Astrocyte (in vitro differentiated cells and primary cell): ENCODE results near the gene CSKMT. TPM values are rescaled to one million over a fixed set of nuclear protein-coding genes. Genes with fewer than 3 reads are reported as not detected.

Experiments
- DNase-seq: peaks from one replicate; pipeline ENCODE4 v3.0.0-alpha.2; 2010; ENCODE audit warnings: low read depth
- FAIRE-seq: peaks from 2 replicates; lab custom pipeline; 2011; peaks lifted over from hg19 to GRCh38; lab: Jason Lieb, UNC
- H2AFZ ChIP-seq: 2 replicates; pipeline ENCODE4 v1.6.0; 2012; ENCODE audit warnings: low read depth, low read length, inconsistent platforms
- H3K27ac ChIP-seq: 2 replicates; pipeline ENCODE4 v1.5.1; 2011; ENCODE audit warnings: low read depth, low read length, inconsistent platforms
- H3K27me3 ChIP-seq: 2 replicates; pipeline ENCODE4 v1.6.0; 2011; ENCODE audit warnings: low read length, inconsistent platforms; ENCODE audit not compliant: insufficient read depth
- H3K36me3 ChIP-seq: 2 replicates; pipeline ENCODE4 v1.5.1; 2011; ENCODE audit warnings: low read length, inconsistent platforms; ENCODE audit not compliant: insufficient read depth
- H3K4me1 ChIP-seq: 2 replicates; pipeline ENCODE4 v1.5.1; 2011; ENCODE audit warnings: low read length, inconsistent platforms; ENCODE audit not compliant: insufficient read depth
- H3K4me2 ChIP-seq: 2 replicates; pipeline ENCODE4 v1.6.0; 2012; ENCODE audit warnings: low read length, inconsistent platforms
- H3K4me3 ChIP-seq: 2 replicates; pipeline ENCODE4 v1.5.1; 2011; ENCODE audit warnings: low read depth, mild to moderate bottlenecking, low read length, inconsistent platforms; ENCODE audit not compliant: insufficient read depth
- H3K79me2 ChIP-seq: 2 replicates; pipeline ENCODE4 v1.6.0; 2012; ENCODE audit warnings: mild to moderate bottlenecking, low read length, inconsistent platforms; ENCODE audit not compliant: insufficient read depth
- H3K9ac ChIP-seq: 2 replicates; pipeline ENCODE4 v1.6.0; 2012; ENCODE audit warnings: mild to moderate bottlenecking, low read length, inconsistent platforms
- H3K9me3 ChIP-seq: 2 replicates; pipeline ENCODE4 v1.5.1; 2012; ENCODE audit warnings: low read depth, mild to moderate bottlenecking, low read length, inconsistent platforms; ENCODE audit not compliant: insufficient read depth
- H4K20me1 ChIP-seq: 2 replicates; pipeline ENCODE4 v1.6.0; 2012; ENCODE audit warnings: low read length, inconsistent platforms; ENCODE audit not compliant: insufficient read depth
- H3K27ac Mint-ChIP-seq: one replicate; pipeline ENCODE4 v1.8.0; 2021; ENCODE audit warnings: mild to moderate bottlenecking, mixed read lengths; ENCODE audit not compliant: unreplicated experiment
- H3K27me3 Mint-ChIP-seq: one replicate; pipeline ENCODE4 v1.8.0; 2021; ENCODE audit warnings: low read depth, mixed read lengths; ENCODE audit not compliant: unreplicated experiment
- H3K36me3 Mint-ChIP-seq: one replicate; pipeline ENCODE4 v1.8.0; 2021; ENCODE audit warnings: low read depth, mixed read lengths; ENCODE audit not compliant: unreplicated experiment
- H3K4me1 Mint-ChIP-seq: one replicate; pipeline ENCODE4 v1.8.0; 2021; ENCODE audit warnings: low read depth, mixed read lengths; ENCODE audit not compliant: unreplicated experiment
- H3K4me3 Mint-ChIP-seq: one replicate; pipeline ENCODE4 v1.8.0; 2021; ENCODE audit warnings: mild to moderate bottlenecking, moderate library complexity, mixed read lengths; ENCODE audit not compliant: unreplicated experiment
- H3K9me3 Mint-ChIP-seq: one replicate; pipeline ENCODE4 v1.8.0; 2021; ENCODE audit warnings: mild to moderate bottlenecking, mixed read lengths; ENCODE audit not compliant: unreplicated experiment
- CTCF ChIP-seq: IDR thresholded peaks from 2 replicates; pipeline ENCODE4 v1.5.1; 2011; ENCODE audit warnings: low read depth, mild to moderate bottlenecking, inconsistent platforms, low read length, moderate library complexity; ENCODE audit not compliant: insufficient read depth
- EZH2 ChIP-seq: IDR thresholded peaks from 2 replicates; pipeline ENCODE4 v1.6.1; 2012; ENCODE audit warnings: mild to moderate bottlenecking, low read length, inconsistent platforms; ENCODE audit not compliant: insufficient read depth
- total RNA-seq: library from RNA; stranded (reverse); gene quantifications from 2 replicates; pipeline ENCODE4 v1.2.1, GENCODE V29; 2021

Gene CSKMT
- total RNA-seq, 1 donor from 2014 or later, result 23.3 TPM

GRCh38 chr11:62715150-62716130 lies 50.3 kb downstream of the CSKMT start:
- Histone ChIP-seq H3K4me2 (no peak overlapping the region), H3K36me3 (peaks cover 86% of the 10 kb centered on the region), H2AFZ (no peak overlapping the region), H3K9me3 (no peaks in the 10 kb centered on the region), H3K9ac (no peak overlapping the region), H3K27me3 (no peaks in the 10 kb centered on the region), H3K79me2 (peaks cover 64% of the 10 kb centered on the region), H4K20me1 (peaks cover 29% of the 10 kb centered on the region), H3K4me3 (no peak overlapping the region), H3K27ac (no peak overlapping the region), H3K4me1 (no peaks in the 10 kb centered on the region)
- Mint-ChIP-seq H3K27me3 (no peaks in the 10 kb centered on the region), H3K36me3 (peaks cover 32% of the 10 kb centered on the region), H3K27ac (peak overlapping the region; percentile 27), H3K4me3 (no peak overlapping the region), H3K9me3 (no peaks in the 10 kb centered on the region), H3K4me1 (peaks cover 18% of the 10 kb centered on the region)
- DNase-seq (no peak), FAIRE-seq (no peak)
- TF ChIP-seq CTCF (no peak), EZH2 (no peak)

GRCh38 chr11:62716206-62716605 lies 51.1 kb downstream of the CSKMT start:
- peaks cover 69% of the 10 kb centered on the region for H3K79me2 ChIP-seq
- Mint-ChIP-seq H3K36me3 (peaks cover 33% of the 10 kb centered on the region), H3K4me1 (peaks cover 18% of the 10 kb centered on the region), H3K27me3 (no peaks in the 10 kb centered on the region), H3K27ac (no peak overlapping the region), H3K9me3 (no peaks in the 10 kb centered on the region), H3K4me3 (no peak overlapping the region)
- no peak for FAIRE-seq
- no peak overlapping the region for H3K9ac ChIP-seq
- H4K20me1 ChIP-seq, result peaks cover 31% of the 10 kb centered on the region
- peaks cover 86% of the 10 kb centered on the region for H3K36me3 ChIP-seq
- H3K4me2 ChIP-seq, result no peak overlapping the region
- no peaks in the 10 kb centered on the region for H3K27me3 ChIP-seq
- H3K27ac ChIP-seq, result no peak overlapping the region
- DNase-seq, result no peak
- no peaks in the 10 kb centered on the region for H3K9me3 ChIP-seq
- H2AFZ ChIP-seq, result no peak overlapping the region
- H3K4me3 ChIP-seq, result no peak overlapping the region
- H3K4me1 ChIP-seq, result no peaks in the 10 kb centered on the region
- no peak for TF ChIP-seq CTCF
- TF ChIP-seq EZH2, result no peak

GRCh38 chr11:62716816-62717215 lies 51.7 kb downstream of the CSKMT start:
- H3K27me3 Mint-ChIP-seq, result no peaks in the 10 kb centered on the region
- no peak for DNase-seq
- Histone ChIP-seq H3K4me1 (no peaks in the 10 kb centered on the region), H3K9me3 (no peaks in the 10 kb centered on the region), H4K20me1 (peaks cover 37% of the 10 kb centered on the region), H2AFZ (no peak overlapping the region), H3K27ac (no peak overlapping the region), H3K4me3 (no peak overlapping the region), H3K79me2 (peaks cover 75% of the 10 kb centered on the region), H3K4me2 (no peak overlapping the region), H3K9ac (no peak overlapping the region), H3K36me3 (peaks cover 87% of the 10 kb centered on the region), H3K27me3 (no peaks in the 10 kb centered on the region)
- no peaks in the 10 kb centered on the region for H3K9me3 Mint-ChIP-seq
- H3K4me1 Mint-ChIP-seq, result peaks cover 20% of the 10 kb centered on the region
- H3K4me3 Mint-ChIP-seq, result no peak overlapping the region
- FAIRE-seq, result no peak
- H3K27ac Mint-ChIP-seq, result no peak overlapping the region
- H3K36me3 Mint-ChIP-seq, result peaks cover 36% of the 10 kb centered on the region
- no peak for TF ChIP-seq CTCF
- no peak for TF ChIP-seq EZH2
